ENCODE data around the gene COL18A1.

COL18A1 gene

GRCh38 chr21:45481977-45482898 is 77.3 kb downstream of the COL18A1 start:
- DNase-seq = no peak

- DNase-seq = no peak
These were observed 78.2 kb downstream of the COL18A1 start for GRCh38 chr21:45482899-45483821.

- DNase-seq = no peak
These were observed 79.4 kb downstream of the COL18A1 start for GRCh38 chr21:45484318-45484717.

GRCh38 chr21:45485686-45486442 is 80.9 kb downstream of the COL18A1 start:
- DNase-seq = no peak

- no peak for DNase-seq
These were observed 81.6 kb downstream of the COL18A1 start for GRCh38 chr21:45486443-45487160.

- DNase-seq = no peak
These were observed 82.3 kb downstream of the COL18A1 start for GRCh38 chr21:45487161-45487806.

- DNase-seq = no peak
These were observed 83.1 kb downstream of the COL18A1 start for GRCh38 chr21:45487891-45488600.

GRCh38 chr21:45488931-45489721 is 84.2 kb downstream of the COL18A1 start:
- no peak for DNase-seq

- DNase-seq = no peak
These were observed 84.7 kb downstream of the COL18A1 start for GRCh38 chr21:45489722-45489982.

GRCh38 chr21:45490049-45490731 is 85.2 kb downstream of the COL18A1 start:
- no peak for DNase-seq

- DNase-seq = no peak
These were observed 86.1 kb downstream of the COL18A1 start for GRCh38 chr21:45491056-45491455.

- DNase-seq = no peak
These were observed 86.7 kb downstream of the COL18A1 start for GRCh38 chr21:45491623-45492022.

- no peak for DNase-seq
These were observed 87.8 kb downstream of the COL18A1 start for GRCh38 chr21:45492765-45493164.

GRCh38 chr21:45493401-45494001 is 88.5 kb downstream of the COL18A1 start:
- no peak for DNase-seq

- DNase-seq = no peak
These were observed 89.3 kb downstream of the COL18A1 start for GRCh38 chr21:45494135-45494850.

GRCh38 chr21:45494851-45495680 is 90.1 kb downstream of the COL18A1 start:
- DNase-seq = no peak

GRCh38 chr21:45496151-45496967 is 91.4 kb downstream of the COL18A1 start:
- DNase-seq = no peak
